Tibial nerve (tissue), 3 donors: ENCODE measurements around the gene HEPHL1.

Experiments used
- POLR2A ChIP-seq, 2 donors: fragments of 450-650 bp; IDR thresholded peaks; one replicate each; pipeline ENCODE4 v1.6.1; 2017; ENCODE audit warnings: antibody characterized with exemption in 2 of 2, mild to moderate bottlenecking in 2 of 2, moderate library complexity in 2 of 2
- TF ChIP-seq, protein P1 (sequence below), 5 experiments: fragments of 200-600 bp in 3 of 5; fragments of 450-650 bp in 2 of 5; sonication (generic) in 3 of 5; IDR thresholded peaks; one replicate each; pipeline ENCODE4 v1.5.1; 2016 to 2019; ENCODE audit warnings: antibody characterized with exemption in 5 of 5, mild to moderate bottlenecking in 3 of 5, moderate library complexity in 2 of 5

- TF ChIP-seq, protein P1, sequence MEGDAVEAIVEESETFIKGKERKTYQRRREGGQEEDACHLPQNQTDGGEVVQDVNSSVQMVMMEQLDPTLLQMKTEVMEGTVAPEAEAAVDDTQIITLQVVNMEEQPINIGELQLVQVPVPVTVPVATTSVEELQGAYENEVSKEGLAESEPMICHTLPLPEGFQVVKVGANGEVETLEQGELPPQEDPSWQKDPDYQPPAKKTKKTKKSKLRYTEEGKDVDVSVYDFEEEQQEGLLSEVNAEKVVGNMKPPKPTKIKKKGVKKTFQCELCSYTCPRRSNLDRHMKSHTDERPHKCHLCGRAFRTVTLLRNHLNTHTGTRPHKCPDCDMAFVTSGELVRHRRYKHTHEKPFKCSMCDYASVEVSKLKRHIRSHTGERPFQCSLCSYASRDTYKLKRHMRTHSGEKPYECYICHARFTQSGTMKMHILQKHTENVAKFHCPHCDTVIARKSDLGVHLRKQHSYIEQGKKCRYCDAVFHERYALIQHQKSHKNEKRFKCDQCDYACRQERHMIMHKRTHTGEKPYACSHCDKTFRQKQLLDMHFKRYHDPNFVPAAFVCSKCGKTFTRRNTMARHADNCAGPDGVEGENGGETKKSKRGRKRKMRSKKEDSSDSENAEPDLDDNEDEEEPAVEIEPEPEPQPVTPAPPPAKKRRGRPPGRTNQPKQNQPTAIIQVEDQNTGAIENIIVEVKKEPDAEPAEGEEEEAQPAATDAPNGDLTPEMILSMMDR (IDR thresholded peaks at IDR 0.05) = no peak
- no peak for TF ChIP-seq POLR2A (IDR thresholded peaks at IDR 0.05)
These were observed 123.5 kb downstream of the HEPHL1 start for GRCh38 chr11:94144664-94145063.
